ENCODE results near the gene ST8SIA5. TPM values are rescaled to one million over a fixed set of nuclear protein-coding genes. Genes with fewer than 3 reads are reported as not detected.

ST8SIA5 gene
- total and polyA plus RNA-seq, 2 experiments from 2014 or later = 3.3 to 4.8 TPM

DNA sequence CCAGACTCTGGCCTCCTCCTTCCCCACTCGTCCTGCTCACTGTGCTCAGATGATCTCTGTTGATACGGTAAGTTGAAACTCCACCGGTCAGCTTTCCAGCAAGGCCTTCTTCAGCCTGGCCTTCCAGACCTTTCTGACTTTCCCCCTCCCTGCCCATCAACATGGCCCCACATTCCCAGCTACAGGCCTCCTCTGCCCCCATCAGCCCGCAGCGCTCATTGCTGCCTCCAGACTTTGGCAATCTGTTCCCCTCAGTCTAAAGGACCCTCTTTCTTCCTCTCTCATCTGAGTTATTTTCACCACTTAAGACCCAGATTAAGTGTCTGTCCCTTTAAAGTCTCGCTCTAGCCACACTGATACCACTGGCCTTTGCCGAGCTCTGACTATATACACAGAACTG, 110.4 kb downstream of the ST8SIA5 start:
- H4K20me1 ChIP-seq (replicated peaks; ENCODE audit: insufficient read depth) = no peaks in the 10 kb centered on the region
- Mint-ChIP-seq H3K36me3 (ENCODE audit: low read depth) (no peaks in the 10 kb centered on the region), H3K27ac (no peak overlapping the region), H3K4me3 (no peak overlapping the region), H3K9me3 (no peaks in the 10 kb centered on the region), H3K4me1 (no peaks in the 10 kb centered on the region), H3K27me3 (ENCODE audit: insufficient read depth, low read depth, poor library complexity) (peaks cover 2% of the 10 kb centered on the region)
- no peaks in the 10 kb centered on the region for H3K9me2 ChIP-seq (ENCODE audit: insufficient read depth)
- H3K4me2 ChIP-seq = no peak overlapping the region
- no peak overlapping the region for H2AFZ ChIP-seq
- TF ChIP-seq, protein P1, sequence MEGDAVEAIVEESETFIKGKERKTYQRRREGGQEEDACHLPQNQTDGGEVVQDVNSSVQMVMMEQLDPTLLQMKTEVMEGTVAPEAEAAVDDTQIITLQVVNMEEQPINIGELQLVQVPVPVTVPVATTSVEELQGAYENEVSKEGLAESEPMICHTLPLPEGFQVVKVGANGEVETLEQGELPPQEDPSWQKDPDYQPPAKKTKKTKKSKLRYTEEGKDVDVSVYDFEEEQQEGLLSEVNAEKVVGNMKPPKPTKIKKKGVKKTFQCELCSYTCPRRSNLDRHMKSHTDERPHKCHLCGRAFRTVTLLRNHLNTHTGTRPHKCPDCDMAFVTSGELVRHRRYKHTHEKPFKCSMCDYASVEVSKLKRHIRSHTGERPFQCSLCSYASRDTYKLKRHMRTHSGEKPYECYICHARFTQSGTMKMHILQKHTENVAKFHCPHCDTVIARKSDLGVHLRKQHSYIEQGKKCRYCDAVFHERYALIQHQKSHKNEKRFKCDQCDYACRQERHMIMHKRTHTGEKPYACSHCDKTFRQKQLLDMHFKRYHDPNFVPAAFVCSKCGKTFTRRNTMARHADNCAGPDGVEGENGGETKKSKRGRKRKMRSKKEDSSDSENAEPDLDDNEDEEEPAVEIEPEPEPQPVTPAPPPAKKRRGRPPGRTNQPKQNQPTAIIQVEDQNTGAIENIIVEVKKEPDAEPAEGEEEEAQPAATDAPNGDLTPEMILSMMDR (conservative IDR thresholded peaks at IDR 0.05; ENCODE audit: low read depth in 2 of 2) = peak in 1 of 2 experiments; percentile 41; a peak in 2 of 4 replicates
- TF ChIP-seq NANOG (IDR thresholded peaks at IDR 0.05; ENCODE audit: borderline replicate concordance) = no peak
- TF ChIP-seq, protein P2, sequence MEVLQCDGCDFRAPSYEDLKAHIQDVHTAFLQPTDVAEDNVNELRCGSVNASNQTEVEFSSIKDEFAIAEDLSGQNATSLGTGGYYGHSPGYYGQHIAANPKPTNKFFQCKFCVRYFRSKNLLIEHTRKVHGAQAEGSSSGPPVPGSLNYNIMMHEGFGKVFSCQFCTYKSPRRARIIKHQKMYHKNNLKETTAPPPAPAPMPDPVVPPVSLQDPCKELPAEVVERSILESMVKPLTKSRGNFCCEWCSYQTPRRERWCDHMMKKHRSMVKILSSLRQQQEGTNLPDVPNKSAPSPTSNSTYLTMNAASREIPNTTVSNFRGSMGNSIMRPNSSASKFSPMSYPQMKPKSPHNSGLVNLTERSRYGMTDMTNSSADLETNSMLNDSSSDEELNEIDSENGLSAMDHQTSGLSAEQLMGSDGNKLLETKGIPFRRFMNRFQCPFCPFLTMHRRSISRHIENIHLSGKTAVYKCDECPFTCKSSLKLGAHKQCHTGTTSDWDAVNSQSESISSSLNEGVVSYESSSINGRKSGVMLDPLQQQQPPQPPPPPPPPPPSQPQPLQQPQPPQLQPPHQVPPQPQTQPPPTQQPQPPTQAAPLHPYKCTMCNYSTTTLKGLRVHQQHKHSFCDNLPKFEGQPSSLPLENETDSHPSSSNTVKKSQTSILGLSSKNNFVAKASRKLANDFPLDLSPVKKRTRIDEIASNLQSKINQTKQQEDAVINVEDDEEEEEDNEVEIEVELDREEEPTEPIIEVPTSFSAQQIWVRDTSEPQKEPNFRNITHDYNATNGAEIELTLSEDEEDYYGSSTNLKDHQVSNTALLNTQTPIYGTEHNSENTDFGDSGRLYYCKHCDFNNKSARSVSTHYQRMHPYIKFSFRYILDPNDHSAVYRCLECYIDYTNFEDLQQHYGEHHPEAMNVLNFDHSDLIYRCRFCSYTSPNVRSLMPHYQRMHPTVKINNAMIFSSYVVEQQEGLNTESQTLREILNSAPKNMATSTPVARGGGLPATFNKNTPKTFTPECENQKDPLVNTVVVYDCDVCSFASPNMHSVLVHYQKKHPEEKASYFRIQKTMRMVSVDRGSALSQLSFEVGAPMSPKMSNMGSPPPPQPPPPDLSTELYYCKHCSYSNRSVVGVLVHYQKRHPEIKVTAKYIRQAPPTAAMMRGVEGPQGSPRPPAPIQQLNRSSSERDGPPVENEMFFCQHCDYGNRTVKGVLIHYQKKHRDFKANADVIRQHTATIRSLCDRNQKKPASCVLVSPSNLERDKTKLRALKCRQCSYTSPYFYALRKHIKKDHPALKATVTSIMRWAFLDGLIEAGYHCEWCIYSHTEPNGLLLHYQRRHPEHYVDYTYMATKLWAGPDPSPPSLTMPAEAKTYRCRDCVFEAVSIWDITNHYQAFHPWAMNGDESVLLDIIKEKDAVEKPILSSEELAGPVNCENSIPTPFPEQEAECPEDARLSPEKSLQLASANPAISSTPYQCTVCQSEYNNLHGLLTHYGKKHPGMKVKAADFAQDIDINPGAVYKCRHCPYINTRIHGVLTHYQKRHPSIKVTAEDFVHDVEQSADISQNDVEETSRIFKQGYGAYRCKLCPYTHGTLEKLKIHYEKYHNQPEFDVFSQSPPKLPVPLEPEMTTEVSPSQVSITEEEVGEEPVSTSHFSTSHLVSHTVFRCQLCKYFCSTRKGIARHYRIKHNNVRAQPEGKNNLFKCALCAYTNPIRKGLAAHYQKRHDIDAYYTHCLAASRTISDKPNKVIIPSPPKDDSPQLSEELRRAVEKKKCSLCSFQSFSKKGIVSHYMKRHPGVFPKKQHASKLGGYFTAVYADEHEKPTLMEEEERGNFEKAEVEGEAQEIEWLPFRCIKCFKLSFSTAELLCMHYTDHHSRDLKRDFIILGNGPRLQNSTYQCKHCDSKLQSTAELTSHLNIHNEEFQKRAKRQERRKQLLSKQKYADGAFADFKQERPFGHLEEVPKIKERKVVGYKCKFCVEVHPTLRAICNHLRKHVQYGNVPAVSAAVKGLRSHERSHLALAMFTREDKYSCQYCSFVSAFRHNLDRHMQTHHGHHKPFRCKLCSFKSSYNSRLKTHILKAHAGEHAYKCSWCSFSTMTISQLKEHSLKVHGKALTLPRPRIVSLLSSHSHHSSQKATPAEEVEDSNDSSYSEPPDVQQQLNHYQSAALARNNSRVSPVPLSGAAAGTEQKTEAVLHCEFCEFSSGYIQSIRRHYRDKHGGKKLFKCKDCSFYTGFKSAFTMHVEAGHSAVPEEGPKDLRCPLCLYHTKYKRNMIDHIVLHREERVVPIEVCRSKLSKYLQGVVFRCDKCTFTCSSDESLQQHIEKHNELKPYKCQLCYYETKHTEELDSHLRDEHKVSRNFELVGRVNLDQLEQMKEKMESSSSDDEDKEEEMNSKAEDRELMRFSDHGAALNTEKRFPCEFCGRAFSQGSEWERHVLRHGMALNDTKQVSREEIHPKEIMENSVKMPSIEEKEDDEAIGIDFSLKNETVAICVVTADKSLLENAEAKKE (CRISPR knock-in tag; IDR thresholded peaks at IDR 0.05) = no peak
- H3K4me3 ChIP-seq = no peak overlapping the region
- no peaks in the 10 kb centered on the region for H3K79me2 ChIP-seq (replicated peaks; ENCODE audit: insufficient read depth)
- ATAC-seq = peak; percentile 44; the same call in 2 of the 3 replicates
- no peaks in the 10 kb centered on the region for H3K27me3 ChIP-seq (ENCODE audit: insufficient read depth)
- H3K36me3 ChIP-seq (ENCODE audit: insufficient read depth) = no peaks in the 10 kb centered on the region
- no peaks in the 10 kb centered on the region for H3F3A ChIP-seq (replicated peaks; ENCODE audit: low read depth)
- no peaks in the 10 kb centered on the region for H3K4me1 ChIP-seq (ENCODE audit: insufficient read depth)
- no peak overlapping the region for H3K27ac ChIP-seq (ENCODE audit: low read depth)
- DNase-seq (ENCODE audit: low spot score) = no peak

DNA sequence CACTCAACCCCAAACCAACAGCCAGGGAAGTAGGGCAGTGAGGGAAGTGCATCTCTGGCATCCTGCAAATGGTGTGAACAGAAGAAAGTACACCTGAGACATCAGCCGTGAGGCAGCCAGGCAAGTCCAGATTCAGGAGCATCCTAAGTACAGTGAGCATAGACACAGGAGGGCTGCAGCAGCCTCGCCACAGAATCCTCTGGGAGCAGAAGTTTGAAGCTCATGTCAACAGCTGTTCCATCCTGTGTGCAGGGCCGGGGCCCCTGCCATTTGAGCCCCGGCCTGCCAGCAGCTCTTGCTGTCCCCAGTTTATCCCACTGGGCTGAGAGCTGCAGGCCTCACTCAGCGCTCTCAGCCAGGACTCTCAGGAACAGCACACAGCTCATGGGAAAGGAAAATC, 114.3 kb downstream of the ST8SIA5 start:
- peaks cover 2% of the 10 kb centered on the region for H3K27me3 Mint-ChIP-seq (ENCODE audit: insufficient read depth, low read depth, poor library complexity)
- H3K4me1 ChIP-seq (ENCODE audit: insufficient read depth) = no peaks in the 10 kb centered on the region
- no peak overlapping the region for H3K27ac ChIP-seq (ENCODE audit: low read depth)
- H3K4me1 Mint-ChIP-seq = no peaks in the 10 kb centered on the region
- no peaks in the 10 kb centered on the region for H3K9me2 ChIP-seq (ENCODE audit: insufficient read depth)
- ATAC-seq (no peak), DNase-seq (ENCODE audit: low spot score) (no peak)
- no peak overlapping the region for H3K4me2 ChIP-seq
- H3F3A ChIP-seq (replicated peaks; ENCODE audit: low read depth) = no peaks in the 10 kb centered on the region
- no peak for TF ChIP-seq POLR2AphosphoS5 (IDR thresholded peaks at IDR 0.05; ENCODE audit: low read depth)
- no peaks in the 10 kb centered on the region for H3K79me2 ChIP-seq (replicated peaks; ENCODE audit: insufficient read depth)
- no peaks in the 10 kb centered on the region for H3K9me3 Mint-ChIP-seq
- H3K27ac Mint-ChIP-seq = no peak overlapping the region
- H3K4me3 ChIP-seq = no peak overlapping the region
- H4K20me1 ChIP-seq (replicated peaks; ENCODE audit: insufficient read depth) = no peaks in the 10 kb centered on the region
- no peaks in the 10 kb centered on the region for H3K27me3 ChIP-seq (ENCODE audit: insufficient read depth)
- no peak overlapping the region for H3K4me3 Mint-ChIP-seq
- H2AFZ ChIP-seq = no peak overlapping the region
- no peaks in the 10 kb centered on the region for H3K36me3 ChIP-seq (ENCODE audit: insufficient read depth)
- H3K36me3 Mint-ChIP-seq (ENCODE audit: low read depth) = no peaks in the 10 kb centered on the region
